ENCODE data around the gene ERGIC1.

GRCh38 chr5:172878933-172879752 is 45.1 kb downstream of the ERGIC1 start:
- TF ChIP-seq FOXM1 (IDR thresholded peaks at IDR 0.05; ENCODE audit: borderline replicate concordance) (no peak), BHLHE40 (IDR thresholded peaks at IDR 0.05; ENCODE audit: borderline replicate concordance) (no peak)

Measured in HEK293T (cell line).